Stimulated activated CD4-positive, alpha-beta T cell treated with anti-CD3 and anti-CD28 coated beads, Interleukin-2, amount 100 ng/mL, for 24 hours (primary cell): ENCODE results near the gene FOXN3.

ENCODE experiments used
- DNase-seq, 2 donors: peaks; one replicate each; pipeline ENCODE4 v3.0.0-alpha.2; 2020

FOXN3 gene

GRCh38 chr14:89417091-89417464 is at the start of gene FOXN3:
Gene FOXN3, minus strand, starts transcription at chr14:89417233. Its CDS starts 4,757 bp downstream, at chr14:89412476.
- DNase-seq: peak; percentile 86 to 90

GRCh38 chr14:89466484-89466883 is 49.5 kb upstream of the FOXN3 start:
- peak in 1 of 2 donors; percentile 4 for DNase-seq

GRCh38 chr14:89465876-89466275 is 48.8 kb upstream of the FOXN3 start:
- no peak for DNase-seq

- DNase-seq: no peak
These were observed 44.2 kb upstream of the FOXN3 start for GRCh38 chr14:89461256-89461655.

GRCh38 chr14:89458713-89459420 is 41.8 kb upstream of the FOXN3 start:
- DNase-seq: no peak

- no peak for DNase-seq
These were observed 40.0 kb upstream of the FOXN3 start for GRCh38 chr14:89457007-89457406.

- no peak for DNase-seq
These were observed 38.4 kb upstream of the FOXN3 start for GRCh38 chr14:89455412-89455811.

- no peak for DNase-seq
These were observed 38.0 kb upstream of the FOXN3 start for GRCh38 chr14:89454996-89455395.

- no peak for DNase-seq
These were observed 35.2 kb upstream of the FOXN3 start for GRCh38 chr14:89452281-89452680.

- no peak for DNase-seq
These were observed 34.2 kb upstream of the FOXN3 start for GRCh38 chr14:89451229-89451628.

- DNase-seq: no peak
These were observed 30.3 kb upstream of the FOXN3 start for GRCh38 chr14:89447182-89447944.

GRCh38 chr14:89445273-89445973 is 28.4 kb upstream of the FOXN3 start:
- peak; percentile 47 to 55 for DNase-seq

- DNase-seq: no peak
These were observed 27.6 kb upstream of the FOXN3 start for GRCh38 chr14:89444516-89445125.

- DNase-seq: peak; percentile 44 to 54
These were observed 27.0 kb upstream of the FOXN3 start for GRCh38 chr14:89444044-89444443.

GRCh38 chr14:89443042-89443629 is 26.1 kb upstream of the FOXN3 start:
- no peak for DNase-seq

GRCh38 chr14:89442280-89442679 is 25.2 kb upstream of the FOXN3 start:
- no peak for DNase-seq

- no peak for DNase-seq
These were observed 24.2 kb upstream of the FOXN3 start for GRCh38 chr14:89440986-89441909.

GRCh38 chr14:89435892-89436656 is 19.0 kb upstream of the FOXN3 start:
- no peak for DNase-seq

- no peak for DNase-seq
These were observed 18.5 kb upstream of the FOXN3 start for GRCh38 chr14:89435492-89435891.

- no peak for DNase-seq
These were observed 15.2 kb upstream of the FOXN3 start for GRCh38 chr14:89432226-89432625.
